ENCODE results near the gene RMI2.

RMI2 gene

GRCh38 chr16:11379420-11379819 is 34.2 kb downstream of the RMI2 start:
- no peak for DNase-seq (ENCODE audit: insufficient read length, low spot score)
- no peak for FAIRE-seq

DNA sequence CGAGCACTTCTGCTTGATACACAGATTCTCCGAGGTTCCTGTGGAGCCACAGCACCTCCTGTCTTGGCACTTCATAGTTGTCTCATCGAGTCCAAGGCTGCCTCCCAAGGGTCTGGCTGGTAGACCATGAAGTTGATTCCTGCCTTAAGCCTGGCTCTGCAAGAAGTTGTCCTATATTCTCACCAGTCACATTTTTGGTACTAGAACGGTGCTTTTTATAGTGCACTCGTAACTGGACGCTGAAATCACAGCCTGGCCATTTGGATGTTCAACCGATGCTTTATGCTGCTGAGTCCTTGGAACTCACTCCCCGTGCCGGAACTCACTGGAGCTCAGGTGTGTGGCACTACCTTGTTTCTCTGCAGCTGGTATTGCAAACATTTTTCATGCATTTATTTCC is 35.6 kb downstream of the RMI2 start:
- DNase-seq (ENCODE audit: insufficient read length, low spot score), result no peak
- no peak for FAIRE-seq

DNA sequence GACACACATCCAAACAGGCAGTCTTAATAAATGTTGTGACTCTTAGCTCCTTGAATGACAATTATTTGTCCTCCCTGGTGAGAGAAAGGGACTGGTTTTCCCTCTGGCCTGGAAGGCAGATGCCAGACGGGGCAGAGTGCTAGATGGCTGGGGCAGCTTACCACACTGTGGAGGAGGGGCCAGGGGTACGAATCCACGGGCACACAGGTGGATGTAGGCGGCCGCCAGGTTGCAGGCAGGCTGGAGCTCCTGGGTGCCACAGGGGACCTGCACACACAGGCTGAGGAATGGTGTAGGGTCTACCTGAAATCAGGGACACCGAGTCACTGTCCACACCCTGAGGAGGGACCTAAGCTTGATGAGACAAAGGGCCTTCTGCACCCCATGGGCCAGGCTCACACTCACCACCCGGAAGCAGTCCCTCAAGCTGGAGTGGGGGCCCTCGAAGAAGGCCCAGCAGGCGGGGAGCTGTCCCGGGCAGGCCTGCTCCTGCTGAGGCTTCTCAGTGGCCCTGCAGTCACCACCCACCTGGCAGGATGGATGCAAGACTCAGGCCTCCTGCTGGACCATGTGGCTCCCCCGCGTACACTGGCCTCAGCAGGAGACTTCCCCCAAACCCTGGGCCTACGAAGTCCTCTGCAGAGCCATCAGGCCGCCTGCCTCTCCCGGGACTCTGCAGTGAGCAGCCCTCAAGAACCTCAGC is 38.4 kb downstream of the RMI2 start:
- no peak for FAIRE-seq
- DNase-seq (ENCODE audit: insufficient read length, low spot score), result no peak

DNA sequence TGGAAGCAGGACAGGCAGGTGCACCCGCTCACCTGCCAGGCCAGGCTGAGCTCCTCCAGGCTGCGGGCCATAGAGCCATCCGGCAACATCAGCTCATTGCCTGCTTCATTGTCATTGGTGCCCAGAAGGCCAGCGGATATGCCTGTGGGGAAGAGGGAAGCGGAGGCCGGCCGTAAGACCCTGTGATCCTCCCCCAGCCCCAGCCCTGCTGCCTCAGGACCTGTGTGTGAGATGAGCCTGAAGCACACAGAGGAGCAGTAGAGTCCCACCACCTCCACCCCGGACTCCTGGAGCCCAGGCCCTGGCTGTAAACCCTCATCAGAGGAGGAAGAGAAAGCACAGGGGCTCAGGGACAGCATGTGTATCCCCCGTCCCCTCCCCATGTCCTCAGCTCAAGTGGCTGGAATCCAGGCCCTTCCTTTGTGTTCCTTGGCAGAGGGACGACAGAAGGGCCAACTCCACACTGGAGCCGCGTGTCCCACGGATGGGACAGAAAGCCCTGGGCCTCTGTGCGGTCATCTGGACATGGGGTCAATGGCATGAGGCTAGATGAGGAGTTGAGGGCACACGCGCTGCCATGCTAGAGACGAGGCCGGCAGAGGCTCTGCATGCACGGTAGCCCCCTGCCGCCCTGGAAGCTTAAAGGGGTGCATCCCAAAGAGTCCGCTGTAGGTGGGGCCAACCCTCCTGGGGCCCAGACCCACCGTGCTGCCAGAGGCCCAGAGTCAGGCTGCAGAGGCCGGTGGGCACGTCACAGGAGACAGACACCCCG is 39.1 kb downstream of the RMI2 start:
- DNase-seq (ENCODE audit: insufficient read length, low spot score) (no peak), FAIRE-seq (no peak)

- DNase-seq (ENCODE audit: insufficient read length, low spot score) (no peak), FAIRE-seq (no peak)
These were observed 39.8 kb downstream of the RMI2 start for GRCh38 chr16:11384956-11385586.

DNA sequence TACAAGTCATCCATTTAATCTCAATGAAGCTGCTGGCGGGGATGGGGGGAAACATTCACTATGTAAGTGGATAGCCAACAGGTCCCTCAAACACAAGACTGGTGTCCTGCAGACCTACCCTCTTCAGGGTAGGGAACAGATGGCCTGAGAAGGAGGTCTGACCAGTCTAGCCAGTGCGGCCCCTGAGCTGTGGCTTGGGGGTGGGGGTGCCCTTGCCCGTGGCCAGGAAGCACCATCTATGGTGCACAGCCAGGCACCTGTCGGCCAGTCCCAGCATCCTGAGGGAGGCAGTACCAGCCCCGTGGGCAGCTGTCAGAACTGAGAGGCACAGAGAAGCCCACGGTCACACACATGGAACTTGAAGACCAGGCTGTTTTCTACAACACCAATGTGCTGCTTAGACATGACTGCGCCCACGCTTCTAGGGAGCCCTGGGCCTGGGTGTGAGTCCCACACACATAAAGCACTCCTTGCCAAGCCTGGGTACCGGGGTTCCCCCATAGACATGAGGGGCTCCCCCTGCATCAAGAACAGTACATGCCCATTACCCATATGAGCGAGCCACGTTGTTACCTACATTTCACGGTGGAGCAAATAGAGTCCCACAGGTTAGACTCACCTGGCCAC is 40.9 kb downstream of the RMI2 start:
- no peak for FAIRE-seq
- DNase-seq (ENCODE audit: insufficient read length, low spot score), result no peak

DNA sequence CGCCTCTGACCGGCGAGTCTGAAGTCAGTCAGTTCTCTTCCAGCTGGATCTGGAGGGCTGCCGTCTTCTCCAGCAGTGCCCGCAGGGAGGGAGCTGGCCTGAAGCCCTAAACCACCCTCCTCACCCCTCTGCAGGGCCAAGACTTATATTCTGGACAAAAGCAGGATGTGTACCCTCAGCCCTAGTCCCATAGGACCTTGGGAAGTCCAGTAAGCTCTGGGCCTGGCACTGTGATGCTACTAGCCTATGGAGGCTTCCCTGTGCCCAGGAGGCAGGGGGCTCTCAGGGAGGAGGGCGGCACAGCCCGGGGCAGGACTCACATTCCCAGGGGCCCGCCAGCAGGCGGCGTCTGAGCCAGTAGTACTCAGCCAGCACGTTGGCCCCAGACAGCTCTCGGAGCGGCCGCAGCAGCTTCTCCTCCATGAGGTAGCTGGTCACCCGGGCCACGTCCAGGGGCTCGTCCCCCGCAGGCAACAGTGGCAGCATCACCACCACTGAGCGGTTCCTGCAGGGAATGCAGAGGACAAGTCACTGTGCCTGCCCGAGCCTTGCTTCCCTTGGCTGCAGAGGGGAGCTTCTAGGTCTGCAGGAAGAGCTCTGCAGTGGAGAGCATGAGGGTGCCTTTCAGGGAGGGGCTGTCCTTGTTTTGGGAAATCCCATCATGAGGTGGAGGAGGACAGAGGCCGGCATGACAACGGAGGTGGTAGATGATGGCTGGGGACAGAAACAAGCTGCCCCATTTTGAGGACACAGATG is 41.7 kb downstream of the RMI2 start:
- DNase-seq (ENCODE audit: insufficient read length, low spot score), result no peak
- FAIRE-seq, result no peak

GRCh38 chr16:11389083-11389482 is 43.8 kb downstream of the RMI2 start:
- no peak for FAIRE-seq
- no peak for DNase-seq (ENCODE audit: insufficient read length, low spot score)

DNA sequence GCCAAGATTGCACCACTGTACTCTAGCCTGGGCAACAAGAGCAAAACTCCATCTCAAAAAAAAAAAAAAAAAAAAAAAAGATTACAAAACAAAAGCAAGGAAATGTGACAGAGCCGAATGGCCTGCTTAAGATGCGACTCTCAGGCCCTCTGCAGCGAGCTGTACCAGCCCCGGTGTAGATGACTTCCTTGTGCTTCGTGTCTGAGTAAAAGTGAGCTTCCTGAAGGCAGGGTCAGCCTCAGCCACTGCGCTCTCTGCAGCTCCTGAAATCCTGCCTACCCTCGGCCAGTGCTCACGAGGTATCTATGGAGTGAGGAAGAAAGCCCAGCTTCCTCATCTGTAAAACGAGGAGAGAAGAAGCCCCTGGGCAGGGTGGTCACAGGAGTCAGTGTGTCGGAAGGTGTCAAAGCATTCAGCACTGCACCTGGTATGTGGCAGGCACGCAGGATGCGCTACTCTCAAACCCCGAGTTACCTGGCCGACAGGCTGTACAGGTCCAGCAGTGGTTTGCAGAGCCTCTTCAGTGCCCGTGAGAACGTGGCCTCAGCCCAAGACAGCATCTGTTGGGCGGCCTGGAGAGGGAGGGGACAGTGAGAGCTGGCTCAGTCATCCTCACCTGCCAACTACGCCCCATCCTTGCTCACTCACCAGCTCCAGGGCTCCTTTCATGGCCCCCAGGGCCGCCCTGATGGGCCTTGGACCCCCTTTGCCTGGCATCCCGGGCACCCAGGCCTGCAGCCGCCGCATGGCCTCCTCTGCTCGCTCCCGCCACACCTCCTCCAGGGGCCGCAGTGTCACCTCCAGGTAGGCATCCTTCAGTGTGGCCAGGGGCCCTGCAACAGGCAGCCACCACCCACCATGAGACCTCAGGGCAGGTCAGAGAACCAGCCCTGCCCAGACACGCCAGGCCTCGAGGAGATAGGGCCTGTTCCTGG is 44.6 kb downstream of the RMI2 start:
- DNase-seq (ENCODE audit: insufficient read length, low spot score) (no peak), FAIRE-seq (no peak)

DNA sequence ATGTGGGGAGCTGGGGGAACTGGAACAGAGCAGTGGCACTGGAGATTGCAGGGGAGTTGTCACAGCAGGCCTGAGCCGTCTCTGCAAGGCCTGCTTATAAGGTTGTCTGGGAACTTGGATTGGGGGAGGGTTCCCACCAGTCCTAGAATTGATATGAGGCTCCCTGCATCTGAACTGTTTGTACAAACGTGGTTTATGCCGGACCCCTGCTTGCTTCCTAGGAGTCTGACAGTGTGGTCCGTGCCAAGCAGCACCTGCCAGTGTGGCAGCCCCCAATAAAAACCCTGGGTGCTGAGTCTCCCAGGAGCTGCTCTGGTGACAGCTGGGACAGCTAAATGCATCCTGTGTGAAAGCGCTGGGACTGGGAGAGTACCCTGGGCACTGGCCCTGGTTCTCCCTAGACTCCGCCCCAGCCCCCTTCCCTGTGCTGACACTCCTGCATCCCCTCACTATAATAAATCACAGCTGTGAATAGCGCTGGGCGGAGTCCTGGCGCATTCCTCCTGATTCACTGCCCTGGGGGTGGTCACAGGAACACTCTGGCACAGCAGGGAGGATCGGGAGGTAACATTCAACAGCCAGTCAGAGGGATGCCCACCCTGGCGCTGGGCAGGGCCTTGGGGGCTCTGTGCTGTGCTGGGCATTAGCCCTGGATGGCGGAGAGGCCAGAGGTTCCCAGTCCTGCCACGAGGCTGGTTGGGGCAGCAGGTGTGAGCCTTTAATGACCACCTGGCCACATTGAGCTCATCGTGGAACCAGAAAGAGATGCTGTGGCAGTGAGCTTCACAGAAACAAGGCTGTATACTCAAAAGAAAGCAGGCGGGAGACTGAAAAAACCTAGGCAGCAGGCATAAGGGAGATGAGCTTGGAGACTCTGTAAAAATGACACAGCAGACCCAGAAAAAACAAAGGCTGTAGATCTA is 45.6 kb downstream of the RMI2 start:
- DNase-seq (ENCODE audit: insufficient read length, low spot score) (peak; percentile 42), FAIRE-seq (no peak)

- DNase-seq (ENCODE audit: insufficient read length, low spot score), result no peak
- no peak for FAIRE-seq
These were observed 46.3 kb downstream of the RMI2 start for GRCh38 chr16:11391576-11391975.

DNA sequence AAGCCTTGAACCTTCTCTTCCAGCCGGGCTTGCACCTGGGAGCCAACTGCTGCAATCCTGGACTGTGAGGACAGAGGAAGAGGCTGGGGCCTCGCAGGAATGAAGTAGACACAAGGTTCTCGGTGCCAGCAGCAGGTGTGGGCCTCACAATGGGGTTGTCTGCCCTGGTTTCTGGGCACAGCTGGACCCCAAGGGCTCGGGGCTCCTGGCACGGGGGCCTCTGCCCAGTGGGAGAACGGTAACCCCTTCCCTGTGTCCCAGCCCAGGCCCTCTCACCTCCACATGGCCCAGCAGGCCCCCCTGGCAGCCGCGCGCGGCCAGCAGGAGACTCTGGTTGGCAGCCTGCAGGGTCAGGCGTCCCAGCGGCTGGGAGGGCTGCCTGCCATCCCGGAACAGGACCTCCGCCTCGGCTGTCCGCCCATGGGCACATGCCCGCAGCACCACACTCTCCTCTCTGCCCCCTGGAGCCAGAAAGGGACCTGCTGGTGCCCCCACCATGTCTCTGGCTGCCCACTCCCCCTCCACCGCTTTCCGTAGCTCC is 46.9 kb downstream of the RMI2 start:
- no peak for DNase-seq (ENCODE audit: insufficient read length, low spot score)

DNA sequence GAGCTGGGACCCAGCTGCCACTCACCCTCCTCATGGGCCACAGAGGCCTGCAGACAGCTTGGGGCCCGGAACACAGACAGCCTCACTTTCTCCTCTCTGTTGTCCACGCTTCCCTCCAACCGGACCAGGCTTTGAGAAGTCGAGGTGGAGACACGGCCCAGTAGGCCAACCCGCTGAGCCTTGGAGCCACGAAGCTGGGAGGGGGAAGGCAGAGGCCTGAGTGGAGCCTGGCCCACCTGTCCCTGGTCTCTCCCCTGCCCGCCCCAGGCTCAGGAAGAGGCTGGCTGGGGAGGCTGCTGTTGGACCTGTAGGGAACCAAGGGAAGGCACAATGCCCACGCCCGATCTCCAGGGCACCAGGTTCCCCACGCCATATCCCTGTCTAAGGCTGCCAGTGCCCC is 48.1 kb downstream of the RMI2 start:
- DNase-seq (ENCODE audit: insufficient read length, low spot score) (no peak), FAIRE-seq (no peak)

More for the DNA sequence above, 46.9 kb downstream of the RMI2 start:
- FAIRE-seq, result no peak

DNA sequence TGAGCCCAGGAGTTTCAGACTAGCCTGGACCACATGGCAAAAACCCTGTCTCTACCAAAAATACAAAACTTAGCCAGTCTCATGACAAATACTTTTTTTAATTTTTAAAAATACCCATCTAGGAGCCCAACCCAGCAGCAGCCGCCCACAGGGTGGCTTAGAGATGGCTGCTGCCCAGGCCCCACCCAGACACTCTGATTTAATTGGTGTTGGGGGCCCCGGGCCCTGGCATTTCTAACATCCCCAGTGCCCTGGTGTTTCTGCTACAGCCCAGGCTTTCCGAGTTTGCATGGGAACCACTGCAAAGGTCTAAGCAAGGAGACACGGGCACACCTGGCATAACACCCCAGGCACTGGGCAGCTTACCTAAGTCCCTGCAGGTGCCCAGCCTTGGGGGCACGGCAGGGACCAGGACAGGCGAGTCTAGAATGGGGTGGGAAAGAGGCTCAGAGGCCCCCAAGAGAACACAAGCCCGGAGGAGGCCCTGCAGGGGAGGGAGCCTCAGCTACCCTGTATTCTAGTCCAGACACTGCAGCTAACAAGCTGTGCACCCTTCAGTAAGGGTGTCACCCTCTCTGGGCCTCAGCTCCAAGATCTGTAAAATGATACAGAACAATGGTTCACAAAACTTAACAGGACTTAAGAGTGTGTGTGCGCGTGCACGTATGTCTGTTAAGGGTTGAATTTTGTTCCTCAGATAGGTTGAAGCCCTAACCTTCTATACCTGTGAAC is 48.8 kb downstream of the RMI2 start:
- FAIRE-seq (no peak), DNase-seq (ENCODE audit: insufficient read length, low spot score) (no peak)

GRCh38 chr16:11394593-11394960 is 49.3 kb downstream of the RMI2 start:
- DNase-seq (ENCODE audit: insufficient read length, low spot score) (no peak), FAIRE-seq (peak; percentile 4)

DNA sequence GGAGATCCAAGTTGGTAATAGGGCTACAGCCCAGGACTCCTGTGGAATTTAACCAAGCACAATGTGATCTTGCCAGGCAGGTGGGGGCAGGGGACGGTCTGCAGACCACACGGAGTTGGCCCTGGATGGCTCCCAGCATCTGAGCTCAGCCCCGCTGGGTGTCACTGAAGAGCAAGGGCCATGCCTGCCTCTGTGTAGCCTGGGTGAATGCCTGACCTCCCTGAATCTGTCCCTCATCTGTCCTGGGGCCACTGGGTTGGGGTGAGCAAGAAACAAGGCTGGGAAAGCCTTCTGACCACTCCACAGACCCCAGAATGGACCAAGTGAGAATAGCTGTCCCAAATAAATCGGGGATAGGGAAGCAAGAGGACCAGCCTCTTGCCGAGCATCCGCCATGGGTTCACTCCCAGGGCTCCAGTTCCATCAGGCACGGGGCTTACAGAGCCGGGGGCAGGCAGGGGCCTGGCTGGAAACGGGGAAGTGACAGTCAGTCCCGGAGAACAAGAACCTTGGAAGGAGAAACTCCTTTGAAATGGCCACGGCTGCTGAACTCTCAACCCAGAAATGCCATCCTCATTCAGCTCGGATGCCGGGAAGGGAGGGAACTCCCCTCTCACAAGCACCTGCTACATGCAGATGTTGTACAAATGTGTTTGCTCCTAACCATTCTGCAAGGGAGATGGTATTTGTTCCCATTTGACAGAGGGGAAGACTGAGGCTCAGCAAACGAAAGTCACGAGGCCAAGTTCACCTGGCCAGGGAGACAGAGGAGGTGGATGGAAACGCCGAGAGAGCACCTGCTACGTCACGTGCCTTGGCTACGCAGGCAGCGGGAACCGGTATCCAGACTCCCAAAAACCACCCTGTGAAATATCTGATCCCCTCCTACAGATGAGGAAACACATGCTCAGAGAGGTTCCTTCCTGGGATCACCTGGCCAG is 50.0 kb downstream of the RMI2 start:
- DNase-seq (ENCODE audit: insufficient read length, low spot score) (no peak), FAIRE-seq (no peak)

DNA sequence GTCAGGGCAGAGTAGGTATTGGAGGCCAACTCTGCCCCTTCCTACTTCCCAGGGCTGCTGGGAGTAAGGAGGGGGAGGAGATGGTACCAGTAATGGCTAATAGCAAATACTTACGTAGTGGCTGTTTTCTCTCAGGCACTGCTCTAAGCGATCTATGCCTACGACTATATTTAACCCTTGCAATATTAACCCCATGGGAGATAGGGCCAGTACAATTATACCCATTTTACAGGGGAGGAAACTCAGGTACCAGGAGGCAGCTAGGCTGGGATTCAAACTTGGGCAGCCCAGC is 50.6 kb downstream of the RMI2 start:
- DNase-seq (ENCODE audit: insufficient read length, low spot score), result no peak
- no peak for FAIRE-seq
